WTC11 (cell line): ENCODE results near the gene UBAP2. TPM values are rescaled to one million over a fixed set of nuclear protein-coding genes. Genes with fewer than 3 reads are reported as not detected.

Experiments
- ATAC-seq: fragments of 200-7000 bp; cut with Tn5 transposase; 2 replicates; pipeline ENCODE4 v1.10.0; 2021; ENCODE audit warnings: mild to moderate bottlenecking, moderate library complexity
- CTCF ChIA-PET: fragments of 300-600 bp; sonication (Branson Sonifier 250); formaldehyde crosslinking; loops from one replicate; lab custom pipeline; 2021; ENCODE audit warnings: antibody characterized with exemption; lab: Charles Lee
- POLR2A ChIA-PET: fragments of 350-600 bp; sonication (Branson Sonifier 250); formaldehyde crosslinking; loops from one replicate; lab custom pipeline; 2021; ENCODE audit warnings: antibody characterized with exemption; lab: Charles Lee
- DNase-seq: peaks from one replicate; pipeline ENCODE4 v3.0.0; 2021; ENCODE audit warnings: low spot score
- H3K27ac Mint-ChIP-seq: 2 replicates; pipeline ENCODE4 v1.8.0; 2021; ENCODE audit warnings: mixed read lengths
- H3K27me3 Mint-ChIP-seq: 2 replicates; pipeline ENCODE4 v1.8.0; 2021; ENCODE audit warnings: low read depth, mild to moderate bottlenecking, moderate library complexity, mixed read lengths
- H3K36me3 Mint-ChIP-seq: 2 replicates; pipeline ENCODE4 v1.8.0; 2021; ENCODE audit warnings: mixed read lengths
- H3K4me1 Mint-ChIP-seq: 2 replicates; pipeline ENCODE4 v1.8.0; 2022; ENCODE audit warnings: mixed read lengths
- H3K4me3 Mint-ChIP-seq: 2 replicates; pipeline ENCODE4 v1.8.0; 2021; ENCODE audit warnings: mild to moderate bottlenecking, moderate library complexity, mixed read lengths
- H3K9me3 Mint-ChIP-seq: 2 replicates; pipeline ENCODE4 v1.8.0; 2021; ENCODE audit warnings: mixed read lengths
- ELF4 ChIP-seq: sonication (generic); formaldehyde crosslinking; IDR thresholded peaks from 2 replicates; pipeline ENCODE4 v1.8.1; 2022; ENCODE audit warnings: low read depth, mild to moderate bottlenecking, moderate library complexity, missing genetic modification reagents
- EMX1 ChIP-seq: fragments of 250-450 bp; sonication (Bioruptor Pico); IDR thresholded peaks from 2 replicates; pipeline ENCODE4 v1.8.0; 2021; ENCODE audit warnings: mild to moderate bottlenecking
- ESRRA ChIP-seq: sonication (generic); formaldehyde crosslinking; IDR thresholded peaks from 2 replicates; pipeline ENCODE4 v1.8.1; 2022; ENCODE audit warnings: mild to moderate bottlenecking, missing genetic modification reagents, borderline replicate concordance
- GRHL2 ChIP-seq: fragments of 250-450 bp; sonication (Bioruptor Pico); IDR thresholded peaks from 2 replicates; pipeline ENCODE4 v1.8.0; 2022; ENCODE audit warnings: mild to moderate bottlenecking, moderate library complexity; ENCODE audit not compliant: insufficient replicate concordance, severe bottlenecking
- NFYB ChIP-seq: sonication (generic); formaldehyde crosslinking; conservative IDR thresholded peaks from 2 replicates; pipeline ENCODE4 v1.8.0; 2022; ENCODE audit warnings: low read depth, missing genetic modification reagents
- NR1H2 ChIP-seq: sonication (generic); formaldehyde crosslinking; IDR thresholded peaks from 2 replicates; pipeline ENCODE4 v1.9.0; 2021; ENCODE audit warnings: mild to moderate bottlenecking, moderate library complexity, missing genetic modification reagents
- OVOL2 ChIP-seq: fragments of 250-450 bp; sonication (Bioruptor Pico); IDR thresholded peaks from 2 replicates; pipeline ENCODE4 v1.9.0; 2021; ENCODE audit warnings: mild to moderate bottlenecking, borderline replicate concordance
- ZNF121 ChIP-seq: sonication (generic); formaldehyde crosslinking; IDR thresholded peaks from 2 replicates; pipeline ENCODE4 v1.8.0; 2023; ENCODE audit warnings: missing genetic modification reagents
- ZNF263 ChIP-seq: sonication (generic); formaldehyde crosslinking; IDR thresholded peaks from 2 replicates; pipeline ENCODE4 v1.8.1; 2022; ENCODE audit warnings: low read depth, mild to moderate bottlenecking, moderate library complexity, missing genetic modification reagents
- ZNF317 ChIP-seq: sonication (generic); formaldehyde crosslinking; IDR thresholded peaks from 2 replicates; pipeline ENCODE4 v1.8.1; 2023; ENCODE audit warnings: low read depth, mild to moderate bottlenecking, moderate library complexity, missing genetic modification reagents, borderline replicate concordance
- ZNF396 ChIP-seq: fragments of 250-450 bp; sonication (Bioruptor Pico); IDR thresholded peaks from 2 replicates; pipeline ENCODE4 v1.8.0; 2021; ENCODE audit warnings: mild to moderate bottlenecking, moderate library complexity, borderline replicate concordance
- ZNF423 ChIP-seq: fragments of 250-450 bp; sonication (Bioruptor Pico); IDR thresholded peaks from 2 replicates; pipeline ENCODE4 v2.1.2; 2022; ENCODE audit warnings: mild to moderate bottlenecking, moderate library complexity
- total RNA-seq: library from RNA; stranded (reverse); gene quantifications from 3 replicates; pipeline ENCODE4 v1.2.3, GENCODE V29; 2021
- TF ChIP-seq, protein P1 (sequence below): sonication (generic); formaldehyde crosslinking; IDR thresholded peaks from 2 replicates; pipeline ENCODE4 v1.8.1; 2023; ENCODE audit warnings: mild to moderate bottlenecking, missing genetic modification reagents
- TF ChIP-seq, protein P2 (sequence below): fragments of 250-450 bp; sonication (Bioruptor Pico); IDR thresholded peaks from 2 replicates; pipeline ENCODE4 v1.9.0; 2021; ENCODE audit warnings: mild to moderate bottlenecking
- TF ChIP-seq, protein P3 (sequence below): fragments of 200-600 bp; IDR thresholded peaks from 2 replicates; pipeline ENCODE4 v1.8.0; 2022; ENCODE audit warnings: antibody characterized with exemption
- TF ChIP-seq, protein P4 (sequence below): sonication (generic); formaldehyde crosslinking; IDR thresholded peaks from 2 replicates; pipeline ENCODE4 v1.8.1; 2022; ENCODE audit warnings: missing genetic modification reagents, borderline replicate concordance
- TF ChIP-seq, protein P5 (sequence below): fragments of 250-450 bp; sonication (Bioruptor Pico); conservative IDR thresholded peaks from 2 replicates; pipeline ENCODE4 v1.9.0; 2021; ENCODE audit warnings: mild to moderate bottlenecking
- TF ChIP-seq, protein P6 (sequence below): sonication (generic); formaldehyde crosslinking; conservative IDR thresholded peaks from 2 replicates; pipeline ENCODE4 v1.8.1; 2022; ENCODE audit warnings: mild to moderate bottlenecking, missing genetic modification reagents
- TF ChIP-seq, protein P7 (sequence below): sonication (generic); formaldehyde crosslinking; IDR thresholded peaks from 2 replicates; pipeline ENCODE4 v1.8.0; 2022; ENCODE audit warnings: mild to moderate bottlenecking, missing genetic modification reagents

UBAP2 gene
- total RNA-seq, 1 experiment from 2014 or later: 63.9 TPM

DNA sequence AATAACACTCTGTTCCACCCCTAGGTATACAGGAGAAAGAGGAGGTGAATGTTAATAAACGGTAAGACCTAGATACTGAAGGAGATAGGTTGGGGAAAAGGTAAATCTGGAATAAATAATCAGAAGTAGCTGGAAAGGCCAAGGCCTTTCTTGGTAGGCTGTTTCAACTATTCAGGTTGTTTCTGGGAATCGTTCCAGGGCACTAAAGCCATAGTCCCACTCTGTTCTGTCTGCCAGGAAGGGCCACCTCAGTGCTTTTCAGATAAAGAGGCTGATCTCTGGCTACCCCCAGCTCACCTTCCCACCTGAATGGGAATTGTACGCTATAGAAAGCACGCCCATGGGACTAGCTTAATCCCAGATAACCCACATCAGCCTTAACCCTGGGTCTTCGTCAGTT lies 44.9 kb upstream of the UBAP2 start:
- no peaks in the 10 kb centered on the region for H3K27me3 Mint-ChIP-seq
- no peak for DNase-seq
- no peak for ATAC-seq
- ChIA-PET POLR2A (interaction anchor here (0.7 kb wide), 1 partner anchor 100 kb away, joined by 3 read pairs; no protein-coding TSS in a partner anchor), CTCF (interaction anchor here (0.7 to 1.9 kb wide), 2 partner anchors 81 to 169 kb away, joined by 4 read pairs; no protein-coding TSS in a partner anchor)
- H3K27ac Mint-ChIP-seq: no peak overlapping the region
- H3K4me3 Mint-ChIP-seq: no peak overlapping the region
- no peaks in the 10 kb centered on the region for H3K9me3 Mint-ChIP-seq
- H3K36me3 Mint-ChIP-seq: peaks cover 59% of the 10 kb centered on the region
- TF ChIP-seq, protein P1, sequence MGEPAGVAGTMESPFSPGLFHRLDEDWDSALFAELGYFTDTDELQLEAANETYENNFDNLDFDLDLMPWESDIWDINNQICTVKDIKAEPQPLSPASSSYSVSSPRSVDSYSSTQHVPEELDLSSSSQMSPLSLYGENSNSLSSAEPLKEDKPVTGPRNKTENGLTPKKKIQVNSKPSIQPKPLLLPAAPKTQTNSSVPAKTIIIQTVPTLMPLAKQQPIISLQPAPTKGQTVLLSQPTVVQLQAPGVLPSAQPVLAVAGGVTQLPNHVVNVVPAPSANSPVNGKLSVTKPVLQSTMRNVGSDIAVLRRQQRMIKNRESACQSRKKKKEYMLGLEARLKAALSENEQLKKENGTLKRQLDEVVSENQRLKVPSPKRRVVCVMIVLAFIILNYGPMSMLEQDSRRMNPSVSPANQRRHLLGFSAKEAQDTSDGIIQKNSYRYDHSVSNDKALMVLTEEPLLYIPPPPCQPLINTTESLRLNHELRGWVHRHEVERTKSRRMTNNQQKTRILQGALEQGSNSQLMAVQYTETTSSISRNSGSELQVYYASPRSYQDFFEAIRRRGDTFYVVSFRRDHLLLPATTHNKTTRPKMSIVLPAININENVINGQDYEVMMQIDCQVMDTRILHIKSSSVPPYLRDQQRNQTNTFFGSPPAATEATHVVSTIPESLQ: no peak
- TF ChIP-seq, protein P2, sequence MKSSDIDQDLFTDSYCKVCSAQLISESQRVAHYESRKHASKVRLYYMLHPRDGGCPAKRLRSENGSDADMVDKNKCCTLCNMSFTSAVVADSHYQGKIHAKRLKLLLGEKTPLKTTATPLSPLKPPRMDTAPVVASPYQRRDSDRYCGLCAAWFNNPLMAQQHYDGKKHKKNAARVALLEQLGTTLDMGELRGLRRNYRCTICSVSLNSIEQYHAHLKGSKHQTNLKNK (CRISPR knock-in tag): no peak
- TF ChIP-seq, protein P3, sequence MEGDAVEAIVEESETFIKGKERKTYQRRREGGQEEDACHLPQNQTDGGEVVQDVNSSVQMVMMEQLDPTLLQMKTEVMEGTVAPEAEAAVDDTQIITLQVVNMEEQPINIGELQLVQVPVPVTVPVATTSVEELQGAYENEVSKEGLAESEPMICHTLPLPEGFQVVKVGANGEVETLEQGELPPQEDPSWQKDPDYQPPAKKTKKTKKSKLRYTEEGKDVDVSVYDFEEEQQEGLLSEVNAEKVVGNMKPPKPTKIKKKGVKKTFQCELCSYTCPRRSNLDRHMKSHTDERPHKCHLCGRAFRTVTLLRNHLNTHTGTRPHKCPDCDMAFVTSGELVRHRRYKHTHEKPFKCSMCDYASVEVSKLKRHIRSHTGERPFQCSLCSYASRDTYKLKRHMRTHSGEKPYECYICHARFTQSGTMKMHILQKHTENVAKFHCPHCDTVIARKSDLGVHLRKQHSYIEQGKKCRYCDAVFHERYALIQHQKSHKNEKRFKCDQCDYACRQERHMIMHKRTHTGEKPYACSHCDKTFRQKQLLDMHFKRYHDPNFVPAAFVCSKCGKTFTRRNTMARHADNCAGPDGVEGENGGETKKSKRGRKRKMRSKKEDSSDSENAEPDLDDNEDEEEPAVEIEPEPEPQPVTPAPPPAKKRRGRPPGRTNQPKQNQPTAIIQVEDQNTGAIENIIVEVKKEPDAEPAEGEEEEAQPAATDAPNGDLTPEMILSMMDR: no peak
- no peak for TF ChIP-seq NFYB (CRISPR knock-in tag)
- no peak for TF ChIP-seq OVOL2 (CRISPR knock-in tag)
- no peak for TF ChIP-seq EMX1 (CRISPR knock-in tag)
- TF ChIP-seq, protein P4, sequence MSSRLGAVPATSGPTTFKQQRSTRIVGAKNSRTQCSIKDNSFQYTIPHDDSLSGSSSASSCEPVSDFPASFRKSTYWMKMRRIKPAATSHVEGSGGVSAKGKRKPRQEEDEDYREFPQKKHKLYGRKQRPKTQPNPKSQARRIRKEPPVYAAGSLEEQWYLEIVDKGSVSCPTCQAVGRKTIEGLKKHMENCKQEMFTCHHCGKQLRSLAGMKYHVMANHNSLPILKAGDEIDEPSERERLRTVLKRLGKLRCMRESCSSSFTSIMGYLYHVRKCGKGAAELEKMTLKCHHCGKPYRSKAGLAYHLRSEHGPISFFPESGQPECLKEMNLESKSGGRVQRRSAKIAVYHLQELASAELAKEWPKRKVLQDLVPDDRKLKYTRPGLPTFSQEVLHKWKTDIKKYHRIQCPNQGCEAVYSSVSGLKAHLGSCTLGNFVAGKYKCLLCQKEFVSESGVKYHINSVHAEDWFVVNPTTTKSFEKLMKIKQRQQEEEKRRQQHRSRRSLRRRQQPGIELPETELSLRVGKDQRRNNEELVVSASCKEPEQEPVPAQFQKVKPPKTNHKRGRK: no peak
- TF ChIP-seq ZNF263 (CRISPR knock-in tag): no peak
- TF ChIP-seq ELF4: no peak
- TF ChIP-seq, protein P5, sequence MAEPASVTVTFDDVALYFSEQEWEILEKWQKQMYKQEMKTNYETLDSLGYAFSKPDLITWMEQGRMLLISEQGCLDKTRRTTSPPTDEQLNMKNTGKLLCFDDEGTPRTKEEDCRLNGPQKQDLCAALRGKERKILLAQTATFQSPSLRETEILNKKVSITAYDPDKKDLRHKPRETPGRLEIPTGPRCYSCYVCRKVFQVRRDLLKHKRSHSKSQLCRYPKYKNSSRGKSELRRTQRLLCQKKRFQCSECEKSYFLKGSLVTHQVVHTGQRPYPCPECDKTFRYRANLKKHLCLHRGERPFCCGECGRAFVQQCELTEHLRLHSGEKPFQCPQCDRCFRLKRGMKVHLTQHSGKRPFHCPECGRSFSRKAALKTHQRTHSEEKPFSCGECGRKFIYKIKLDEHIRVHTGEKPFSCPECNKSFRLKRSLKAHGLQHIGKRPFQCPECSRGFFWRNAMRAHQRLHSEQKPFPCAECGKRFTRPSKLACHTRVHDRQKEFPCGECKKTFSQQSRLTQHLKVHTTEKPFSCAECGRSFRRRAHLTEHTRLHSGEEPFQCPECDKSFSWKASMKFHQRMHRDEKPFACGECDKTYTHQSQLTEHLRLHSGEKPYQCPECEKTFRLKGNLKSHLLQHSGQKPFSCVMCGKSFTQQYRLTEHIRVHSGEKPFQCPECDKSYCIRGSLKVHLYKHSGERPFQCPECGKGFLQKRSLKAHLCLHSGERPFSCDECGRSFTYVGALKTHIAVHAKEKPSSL (CRISPR knock-in tag): no peak
- no peak for TF ChIP-seq NR1H2 (CRISPR knock-in tag)
- no peak for TF ChIP-seq ZNF121 (CRISPR knock-in tag)
- no peak for TF ChIP-seq GRHL2 (CRISPR knock-in tag)
- TF ChIP-seq, protein P6, sequence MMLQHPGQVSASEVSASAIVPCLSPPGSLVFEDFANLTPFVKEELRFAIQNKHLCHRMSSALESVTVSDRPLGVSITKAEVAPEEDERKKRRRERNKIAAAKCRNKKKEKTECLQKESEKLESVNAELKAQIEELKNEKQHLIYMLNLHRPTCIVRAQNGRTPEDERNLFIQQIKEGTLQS: no peak
- no peak for TF ChIP-seq ESRRA (CRISPR knock-in tag)
- no peak for TF ChIP-seq ZNF396 (CRISPR knock-in tag)
- TF ChIP-seq ZNF317 (CRISPR knock-in tag): no peak
- no peak for TF ChIP-seq ZNF423
- TF ChIP-seq, protein P7, sequence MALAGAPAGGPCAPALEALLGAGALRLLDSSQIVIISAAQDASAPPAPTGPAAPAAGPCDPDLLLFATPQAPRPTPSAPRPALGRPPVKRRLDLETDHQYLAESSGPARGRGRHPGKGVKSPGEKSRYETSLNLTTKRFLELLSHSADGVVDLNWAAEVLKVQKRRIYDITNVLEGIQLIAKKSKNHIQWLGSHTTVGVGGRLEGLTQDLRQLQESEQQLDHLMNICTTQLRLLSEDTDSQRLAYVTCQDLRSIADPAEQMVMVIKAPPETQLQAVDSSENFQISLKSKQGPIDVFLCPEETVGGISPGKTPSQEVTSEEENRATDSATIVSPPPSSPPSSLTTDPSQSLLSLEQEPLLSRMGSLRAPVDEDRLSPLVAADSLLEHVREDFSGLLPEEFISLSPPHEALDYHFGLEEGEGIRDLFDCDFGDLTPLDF (CRISPR knock-in tag): no peak
- no peaks in the 10 kb centered on the region for H3K4me1 Mint-ChIP-seq
